CD4-positive, CD25-positive, alpha-beta regulatory T cell (primary cell): ENCODE data around the gene CDK5R1. TPM values are rescaled to one million over a fixed set of nuclear protein-coding genes. Genes with fewer than 3 reads are reported as not detected.

Experiments
- ATAC-seq, 2 donors: fragments of 150-1000 bp; cut with Tn5 transposase; one replicate each; pipeline ENCODE4 v1.10.0; 2021; ENCODE audit warnings: low read depth in 2 of 2, moderate number of reproducible peaks in 2 of 2, moderate library complexity in 1 of 2
- DNase-seq, 3 donors: peaks; one replicate each; pipeline versions ENCODE4 v3.0.0 to v3.0.0-alpha.2; 2012 to 2022; ENCODE audit warnings: mixed read lengths in 1 of 3
- H3K27ac ChIP-seq: one replicate; pipeline ENCODE4 v1.7.0; 2013; ENCODE audit warnings: mild to moderate bottlenecking, low read length; ENCODE audit not compliant: insufficient read depth, poor library complexity, severe bottlenecking
- H3K27me3 ChIP-seq: one replicate; pipeline ENCODE4 v1.7.0; 2013; ENCODE audit warnings: low read length; ENCODE audit not compliant: control insufficient read depth, insufficient read depth
- H3K36me3 ChIP-seq: one replicate; pipeline ENCODE4 v1.7.0; 2013; ENCODE audit warnings: mild to moderate bottlenecking, low read length, moderate library complexity; ENCODE audit not compliant: control insufficient read depth, insufficient read depth
- H3K4me1 ChIP-seq: 2 replicates; pipeline ENCODE4 v1.7.0; 2013; ENCODE audit warnings: mild to moderate bottlenecking, low read length; ENCODE audit not compliant: insufficient read depth, control insufficient read depth, poor library complexity, severe bottlenecking
- H3K4me3 ChIP-seq: one replicate; pipeline ENCODE4 v1.7.0; 2013; ENCODE audit warnings: low read depth, mild to moderate bottlenecking, low read length, moderate library complexity
- H3K9me3 ChIP-seq, 2 experiments: 1 replicate in 1 of 2; 2 replicates in 1 of 2; pipeline ENCODE4 v1.7.0; 2013; ENCODE audit warnings: low read length in 2 of 2, mild to moderate bottlenecking in 1 of 2, moderate library complexity in 1 of 2; ENCODE audit not compliant: control insufficient read depth in 2 of 2
- H3K27ac Mint-ChIP-seq, 3 donors: one replicate each; pipeline ENCODE4 v1.8.0; 2020 to 2022; ENCODE audit warnings: mild to moderate bottlenecking in 3 of 3, mixed read lengths in 3 of 3, moderate library complexity in 2 of 3
- H3K27me3 Mint-ChIP-seq: one replicate; pipeline ENCODE4 v1.8.0; 2022; ENCODE audit warnings: mild to moderate bottlenecking, mixed read lengths
- H3K36me3 Mint-ChIP-seq: one replicate; pipeline ENCODE4 v1.8.0; 2020; ENCODE audit warnings: mixed read lengths
- H3K4me1 Mint-ChIP-seq, 4 donors: one replicate each; pipeline ENCODE4 v1.8.0; 2020 to 2022; ENCODE audit warnings: mixed read lengths in 4 of 4, mild to moderate bottlenecking in 1 of 4
- H3K4me3 Mint-ChIP-seq, 4 donors: one replicate each; pipeline ENCODE4 v1.8.0; 2020 to 2022; ENCODE audit warnings: mild to moderate bottlenecking in 4 of 4, mixed read lengths in 4 of 4, moderate library complexity in 3 of 4
- H3K9me3 Mint-ChIP-seq, 7 donors: one replicate each; pipeline ENCODE4 v1.8.0; 2020 to 2022; ENCODE audit warnings: mixed read lengths in 7 of 7, mild to moderate bottlenecking in 3 of 7, moderate library complexity in 2 of 7
- polyA plus RNA-seq, 4 donors: library from polyadenylated mRNA; unstranded; fragments of 300-500 nt; fragmentation: Illumina TruSeq; gene quantifications; one replicate each; pipeline ENCODE4 v1.2.3, GENCODE V29; 2021
- total RNA-seq: library from RNA; stranded (reverse); gene quantifications from one replicate; pipeline ENCODE4 v1.2.3, GENCODE V29; 2022

CDK5R1 gene
- 6.3 TPM for total RNA-seq
- 1 to 10 TPM; 3.5 to 8.9 (median 5.0) TPM for polyA plus RNA-seq

GRCh38 chr17:32486701-32487472 lies at the start of gene CDK5R1:
Gene CDK5R1, plus strand, starts transcription at chr17:32486993. Its CDS starts 628 bp downstream, at chr17:32487621.
- Histone ChIP-seq H3K4me1 (peaks cover 50% of the 10 kb centered on the region), H3K9me3 (no peaks in the 10 kb centered on the region), H3K36me3 (peaks cover 11% of the 10 kb centered on the region), H3K4me3 (peak within 1 kb of the TSS; percentile 80), H3K27me3 (no peaks in the 10 kb centered on the region), H3K27ac (peak within 1 kb of the TSS; percentile 51)
- peak; percentile 62 to 68 for ATAC-seq
- peak; percentile 67 to 74 (median 67) for DNase-seq
- H3K27ac Mint-ChIP-seq: peak within 1 kb of the TSS; percentile 83 to 91 (median 87)
- H3K9me3 Mint-ChIP-seq: no peaks in the 10 kb centered on the region
- H3K4me1 Mint-ChIP-seq: peaks cover 0 to 60% (median 17%) of the 10 kb centered on the region in 4 donors
- peaks cover 25% of the 10 kb centered on the region for H3K36me3 Mint-ChIP-seq
- no peaks in the 10 kb centered on the region for H3K27me3 Mint-ChIP-seq
- H3K4me3 Mint-ChIP-seq: peak within 1 kb of the TSS; percentile 87 to 94 (median 92)

- H3K9me3 ChIP-seq: no peaks in the 10 kb centered on the region
- Mint-ChIP-seq H3K4me1 (peaks cover 9 to 19% (median 13%) of the 10 kb centered on the region in 4 donors), H3K27me3 (peaks cover 6% of the 10 kb centered on the region), H3K27ac (peak overlapping the region in 1 of 3 donors; percentile 33), H3K36me3 (peaks cover 3% of the 10 kb centered on the region), H3K9me3 (peaks cover 0 to 3% (median 0%) of the 10 kb centered on the region in 7 donors), H3K4me3 (peak overlapping the region in 1 of 4 donors; percentile 70)
- H3K27me3 ChIP-seq: no peaks in the 10 kb centered on the region
- peaks cover 16% of the 10 kb centered on the region for H3K4me1 ChIP-seq
- no peak overlapping the region for H3K4me3 ChIP-seq
- no peak overlapping the region for H3K27ac ChIP-seq
- DNase-seq (no peak), ATAC-seq (no peak)
- H3K36me3 ChIP-seq: no peaks in the 10 kb centered on the region
Observed at GRCh38 chr17:32440722-32441121, 46.1 kb upstream of the CDK5R1 start.

GRCh38 chr17:32441886-32442285 lies 44.9 kb upstream of the CDK5R1 start:
- Mint-ChIP-seq H3K4me1 (peaks cover 17 to 31% (median 24%) of the 10 kb centered on the region in 4 donors), H3K9me3 (peaks cover 0 to 1% (median 0%) of the 10 kb centered on the region in 7 donors), H3K36me3 (peaks cover 5% of the 10 kb centered on the region), H3K27me3 (no peaks in the 10 kb centered on the region), H3K4me3 (peak overlapping the region in 1 of 4 donors; percentile 88), H3K27ac (no peak overlapping the region)
- no peaks in the 10 kb centered on the region for H3K27me3 ChIP-seq
- H3K4me3 ChIP-seq: no peak overlapping the region
- H3K27ac ChIP-seq: no peak overlapping the region
- H3K4me1 ChIP-seq: peaks cover 23% of the 10 kb centered on the region
- DNase-seq (no peak), ATAC-seq (no peak)
- no peaks in the 10 kb centered on the region for H3K9me3 ChIP-seq
- H3K36me3 ChIP-seq: peaks cover 3% of the 10 kb centered on the region

- ATAC-seq (no peak), DNase-seq (no peak)
- peak overlapping the region in 2 of 3 donors; percentile 60 to 78 for H3K27ac Mint-ChIP-seq
- H3K9me3 Mint-ChIP-seq: peaks cover 0 to 1% (median 0%) of the 10 kb centered on the region in 7 donors
- no peaks in the 10 kb centered on the region for H3K9me3 ChIP-seq
- no peaks in the 10 kb centered on the region for H3K27me3 ChIP-seq
- H3K27me3 Mint-ChIP-seq: no peaks in the 10 kb centered on the region
- peaks cover 13% of the 10 kb centered on the region for H3K36me3 Mint-ChIP-seq
- peak overlapping the region; percentile 85 for H3K4me3 ChIP-seq
- H3K4me1 ChIP-seq: peaks cover 23% of the 10 kb centered on the region
- peak overlapping the region; percentile 88 to 98 (median 92) for H3K4me3 Mint-ChIP-seq
- H3K27ac ChIP-seq: peak overlapping the region; percentile 79
- H3K4me1 Mint-ChIP-seq: peaks cover 17 to 43% (median 30%) of the 10 kb centered on the region in 4 donors
- peaks cover 16% of the 10 kb centered on the region for H3K36me3 ChIP-seq
Observed at GRCh38 chr17:32443827-32444300, 42.9 kb upstream of the CDK5R1 start.

GRCh38 chr17:32444301-32445073 lies 42.3 kb upstream of the CDK5R1 start, which contains the start of gene PSMD11:
Gene PSMD11, plus strand, starts transcription at chr17:32444510. Its CDS starts 14 bp downstream, at chr17:32444524.
- Mint-ChIP-seq H3K4me1 (peaks cover 20 to 47% (median 33%) of the 10 kb centered on the region in 4 donors), H3K27me3 (no peaks in the 10 kb centered on the region), H3K9me3 (peaks cover 0 to 1% (median 0%) of the 10 kb centered on the region in 7 donors), H3K36me3 (peaks cover 15% of the 10 kb centered on the region), H3K27ac (peak within 1 kb of the TSS; percentile 60 to 95 (median 87)), H3K4me3 (peak within 1 kb of the TSS; percentile 88 to 98 (median 92))
- peaks cover 23% of the 10 kb centered on the region for H3K4me1 ChIP-seq
- peaks cover 20% of the 10 kb centered on the region for H3K36me3 ChIP-seq
- peak within 1 kb of the TSS; percentile 85 for H3K4me3 ChIP-seq
- peak within 1 kb of the TSS; percentile 79 for H3K27ac ChIP-seq
- no peaks in the 10 kb centered on the region for H3K9me3 ChIP-seq
- H3K27me3 ChIP-seq: no peaks in the 10 kb centered on the region
- DNase-seq (peak; percentile 98 to 99 (median 98)), ATAC-seq (peak; percentile 98 to 99)

- ATAC-seq: no peak
- DNase-seq: peak in 2 of 3 donors; percentile 9 to 24
- H3K27me3 Mint-ChIP-seq: no peaks in the 10 kb centered on the region
- no peaks in the 10 kb centered on the region for H3K9me3 ChIP-seq
- H3K4me3 ChIP-seq: peak overlapping the region; percentile 79
- H3K27ac Mint-ChIP-seq: peak overlapping the region; percentile 47 to 95 (median 87)
- no peaks in the 10 kb centered on the region for H3K27me3 ChIP-seq
- peaks cover 0 to 1% (median 0%) of the 10 kb centered on the region in 7 donors for H3K9me3 Mint-ChIP-seq
- peaks cover 22 to 52% (median 36%) of the 10 kb centered on the region in 4 donors for H3K4me1 Mint-ChIP-seq
- peak overlapping the region; percentile 79 for H3K27ac ChIP-seq
- H3K4me3 Mint-ChIP-seq: peak overlapping the region; percentile 88 to 98 (median 92)
- H3K4me1 ChIP-seq: peaks cover 23% of the 10 kb centered on the region
- peaks cover 19% of the 10 kb centered on the region for H3K36me3 Mint-ChIP-seq
- peaks cover 25% of the 10 kb centered on the region for H3K36me3 ChIP-seq
Observed at GRCh38 chr17:32445074-32445415, 41.7 kb upstream of the CDK5R1 start.

- DNase-seq (no peak), ATAC-seq (no peak)
- H3K36me3 ChIP-seq: peaks cover 26% of the 10 kb centered on the region
- Mint-ChIP-seq H3K27ac (peak overlapping the region; percentile 47 to 95 (median 87)), H3K36me3 (peaks cover 19% of the 10 kb centered on the region), H3K9me3 (peaks cover 0 to 1% (median 0%) of the 10 kb centered on the region in 7 donors), H3K4me3 (peak overlapping the region; percentile 88 to 98 (median 92)), H3K4me1 (peaks cover 24 to 55% (median 37%) of the 10 kb centered on the region in 4 donors), H3K27me3 (no peaks in the 10 kb centered on the region)
- peaks cover 23% of the 10 kb centered on the region for H3K4me1 ChIP-seq
- H3K9me3 ChIP-seq: no peaks in the 10 kb centered on the region
- no peak overlapping the region for H3K27ac ChIP-seq
- peak overlapping the region; percentile 79 for H3K4me3 ChIP-seq
- H3K27me3 ChIP-seq: no peaks in the 10 kb centered on the region
Observed at GRCh38 chr17:32445497-32445896, 41.3 kb upstream of the CDK5R1 start.
